HK-2 (cell line): ENCODE measurements around the gene PCDH9.
"Not testable (repeated sequence)": the region's sequence is repeated elsewhere in the genome, so short reads cannot be mapped to it uniquely, and the experiment has no call there.

Source experiments
- DNase-seq: peaks from one replicate; pipeline ENCODE4 v3.0.0-alpha.2; 2018; ENCODE audit not compliant: unreplicated experiment

The PCDH9 gene

GRCh38 chr13:66774046-66774445, 456.1 kb downstream of the PCDH9 start:
- DNase-seq: no peak

DNA sequence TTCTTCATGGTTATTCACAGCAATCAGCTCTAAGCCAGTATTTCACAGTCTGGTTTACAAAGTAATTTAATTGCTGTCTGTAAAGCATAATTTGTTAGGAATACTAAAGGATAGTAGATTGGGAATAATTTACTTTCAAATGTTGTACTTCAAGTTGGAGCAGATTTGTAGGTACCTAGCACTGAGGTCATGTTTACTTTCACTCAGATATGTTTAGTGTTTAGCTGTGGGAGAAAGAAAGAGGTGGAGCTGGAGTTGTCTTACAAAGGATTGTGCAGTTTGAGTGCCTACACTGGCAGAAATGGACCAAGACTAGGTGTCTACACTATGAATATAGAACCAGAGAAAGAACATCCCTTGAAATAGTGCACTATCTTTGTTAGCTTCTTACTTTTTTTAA, 464.6 kb downstream of the PCDH9 start:
- DNase-seq: no peak

GRCh38 chr13:66760678-66761077, 469.5 kb downstream of the PCDH9 start:
- not testable (repeated sequence) for DNase-seq

- DNase-seq: no peak
Observed at GRCh38 chr13:66759919-66760318, 470.2 kb downstream of the PCDH9 start.

GRCh38 chr13:66751691-66752090, 478.4 kb downstream of the PCDH9 start:
- no peak for DNase-seq

DNA sequence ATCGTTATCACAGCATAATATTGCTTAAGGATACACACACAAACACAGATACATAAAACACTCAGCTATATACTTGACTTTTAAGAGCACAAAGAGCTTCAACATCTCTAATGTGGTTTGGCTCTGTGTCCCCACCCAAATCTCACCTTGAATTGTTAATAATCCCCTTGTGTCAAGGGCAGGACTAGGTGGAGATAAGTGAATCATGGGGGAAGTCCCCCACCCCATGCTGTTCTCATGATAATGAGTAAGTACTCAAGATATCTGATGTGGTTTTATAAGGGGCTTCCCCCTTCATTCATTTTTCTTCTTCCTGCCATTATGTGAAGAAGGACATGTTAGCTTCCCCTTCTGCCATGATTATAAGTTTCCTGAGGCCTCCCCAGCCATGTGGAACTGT, 481.4 kb downstream of the PCDH9 start:
- no peak for DNase-seq

DNA sequence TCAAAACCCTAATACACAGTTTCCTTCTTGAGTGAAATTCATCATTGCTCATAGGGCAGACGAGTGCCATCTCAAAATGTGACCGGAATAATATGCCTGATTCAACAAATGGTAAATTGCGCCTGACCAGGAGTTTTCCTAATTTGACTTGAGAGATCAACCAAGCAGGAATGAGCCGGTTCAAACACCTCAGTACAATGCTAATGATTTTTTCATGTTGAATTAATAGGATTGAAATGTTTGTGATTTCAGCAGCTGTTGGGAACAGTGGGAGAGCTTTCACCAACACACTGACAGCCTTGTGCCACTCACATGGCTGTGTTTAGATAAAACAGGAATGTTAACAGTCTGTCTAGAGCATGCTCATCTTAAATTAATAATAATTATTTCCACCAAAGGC, 484.8 kb downstream of the PCDH9 start:
- DNase-seq: no peak

GRCh38 chr13:66723576-66723975, 506.6 kb downstream of the PCDH9 start:
- DNase-seq: no peak

DNA sequence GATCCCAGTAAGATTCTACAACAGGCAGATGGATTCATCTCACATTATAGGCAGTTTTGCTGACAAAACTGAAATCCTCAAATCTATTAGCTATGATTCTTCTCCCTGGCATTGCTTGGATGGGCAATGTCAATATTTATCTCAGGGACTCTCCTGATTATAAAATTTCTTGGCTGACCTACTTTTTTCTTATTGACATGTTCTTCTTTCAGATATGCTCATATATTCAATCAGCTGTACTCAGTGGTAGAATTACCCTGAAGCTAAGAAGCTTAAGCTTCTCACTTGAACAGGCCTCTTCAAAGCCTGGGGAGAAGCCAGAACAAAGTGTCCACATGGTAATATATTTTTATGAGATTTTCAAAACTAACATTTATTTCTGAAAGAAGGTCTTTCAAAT, 513.6 kb downstream of the PCDH9 start:
- no peak for DNase-seq

DNA sequence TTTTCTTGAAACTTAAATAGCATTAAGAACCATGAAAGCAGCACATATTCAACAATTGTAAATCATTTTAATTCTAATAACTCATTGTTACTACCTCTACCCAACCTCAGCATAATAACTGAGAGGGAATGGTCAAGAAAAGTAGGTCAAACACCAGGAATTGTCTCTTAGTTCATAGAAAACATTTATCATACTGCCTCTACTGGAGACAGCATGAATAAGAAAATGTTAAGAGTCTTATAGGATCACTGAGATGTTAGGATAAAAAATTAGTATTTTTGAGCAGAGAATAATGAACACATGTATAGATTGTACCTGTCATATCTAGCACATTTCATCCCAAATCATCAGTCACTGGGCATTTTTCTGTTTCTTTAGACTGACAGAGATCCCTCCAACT, 515.3 kb downstream of the PCDH9 start:
- no peak for DNase-seq

DNA sequence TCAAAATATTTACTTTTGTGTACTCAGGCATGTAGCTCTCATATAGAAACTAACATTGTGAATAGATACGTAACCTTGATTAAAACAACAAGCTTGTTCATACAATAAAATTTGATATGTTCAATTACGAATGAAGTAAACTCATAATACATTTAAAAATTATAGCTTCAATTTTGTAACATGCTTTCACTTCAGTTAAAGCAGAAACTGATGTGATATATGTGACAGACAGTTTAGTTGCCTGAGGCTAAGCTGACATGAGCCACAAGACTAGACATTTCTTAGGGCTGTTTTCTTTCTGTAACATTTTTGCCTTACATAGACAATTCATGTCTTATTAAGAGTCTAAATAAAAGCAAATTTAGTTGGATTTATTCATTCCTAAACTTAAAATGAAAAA, 526.0 kb downstream of the PCDH9 start:
- DNase-seq: no peak

DNA sequence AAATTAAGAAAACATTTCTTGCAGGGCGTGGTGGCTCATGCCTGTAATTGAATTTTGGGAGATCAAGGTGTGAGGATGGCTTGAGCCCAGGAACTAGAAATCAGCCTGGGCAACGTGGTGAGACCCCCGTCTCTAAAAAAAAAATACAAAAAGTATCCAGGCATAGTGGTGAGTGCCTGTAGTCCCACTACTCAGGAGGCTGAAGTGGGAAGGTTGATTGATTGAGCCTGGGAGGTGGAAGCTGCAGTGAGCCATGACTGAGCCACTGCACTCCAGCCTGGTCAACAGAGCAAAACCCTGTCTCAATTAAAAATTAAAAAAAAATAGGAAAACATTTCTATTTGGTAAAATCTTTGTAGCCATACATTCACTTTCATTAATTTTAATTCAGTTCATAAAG, 526.5 kb downstream of the PCDH9 start:
- no peak for DNase-seq

DNA sequence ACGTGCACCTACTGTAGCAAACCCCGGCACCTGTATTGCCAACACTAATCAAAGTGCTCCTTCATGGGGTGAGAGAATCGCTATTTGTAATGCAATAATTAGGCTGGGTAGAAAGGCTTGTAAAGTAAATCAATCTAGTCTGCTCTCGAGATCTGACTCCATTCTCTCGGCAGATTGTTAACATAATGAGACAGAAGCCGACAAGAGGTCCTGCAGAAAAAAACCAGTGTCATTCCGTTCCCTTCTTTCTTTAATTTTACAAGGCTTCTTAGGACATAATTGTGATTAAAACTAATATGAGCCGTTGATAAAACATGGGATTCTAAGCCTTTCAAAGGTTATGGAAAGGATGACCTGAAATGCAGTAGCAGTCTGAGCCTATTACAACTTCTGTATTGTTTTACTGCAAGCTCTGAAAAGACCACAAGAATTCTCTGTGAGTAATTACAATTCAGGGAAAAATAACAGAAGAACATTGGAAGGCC, 530.0 kb downstream of the PCDH9 start:
- no peak for DNase-seq

DNA sequence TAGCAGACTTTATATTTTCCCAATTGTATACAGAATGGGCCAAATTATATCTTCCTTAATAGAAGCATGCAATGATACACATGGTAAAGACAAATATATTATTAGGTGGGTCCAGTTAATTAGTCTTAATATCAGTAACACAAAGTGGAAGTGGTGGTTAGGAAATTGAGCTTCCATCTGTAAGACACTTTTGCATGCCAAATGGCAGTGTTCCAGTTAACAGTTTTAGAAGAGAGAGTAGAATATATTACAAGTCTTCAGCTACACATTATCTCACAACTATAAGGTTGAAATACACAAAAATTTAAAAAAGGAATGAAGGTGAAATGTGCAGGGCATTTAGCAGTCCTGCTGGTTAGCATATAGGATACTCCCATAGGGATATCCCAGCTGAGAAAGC, 536.5 kb downstream of the PCDH9 start:
- no peak for DNase-seq

DNA sequence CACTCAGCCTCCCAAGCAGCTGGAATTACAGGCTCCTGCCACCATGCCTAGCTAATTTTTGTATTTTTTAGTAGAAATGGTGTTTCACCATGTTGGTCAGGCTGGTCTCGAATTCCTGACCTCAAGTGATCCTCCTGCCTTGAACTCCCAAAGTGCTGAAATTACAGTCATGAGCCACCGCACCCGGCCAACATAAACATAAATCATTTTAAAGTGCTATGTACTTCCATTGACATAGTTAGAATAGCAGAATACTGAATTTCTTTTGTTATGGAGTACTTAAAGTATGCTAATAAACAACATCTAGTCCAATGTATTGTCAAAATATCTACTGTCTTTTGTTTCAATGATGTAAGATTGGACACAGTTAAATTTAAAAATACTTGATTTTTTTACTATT, 539.0 kb downstream of the PCDH9 start:
- DNase-seq: no peak

GRCh38 chr13:66689628-66690027, 540.5 kb downstream of the PCDH9 start:
- no peak for DNase-seq

GRCh38 chr13:66689037-66689619, 541.0 kb downstream of the PCDH9 start:
- no peak for DNase-seq

DNA sequence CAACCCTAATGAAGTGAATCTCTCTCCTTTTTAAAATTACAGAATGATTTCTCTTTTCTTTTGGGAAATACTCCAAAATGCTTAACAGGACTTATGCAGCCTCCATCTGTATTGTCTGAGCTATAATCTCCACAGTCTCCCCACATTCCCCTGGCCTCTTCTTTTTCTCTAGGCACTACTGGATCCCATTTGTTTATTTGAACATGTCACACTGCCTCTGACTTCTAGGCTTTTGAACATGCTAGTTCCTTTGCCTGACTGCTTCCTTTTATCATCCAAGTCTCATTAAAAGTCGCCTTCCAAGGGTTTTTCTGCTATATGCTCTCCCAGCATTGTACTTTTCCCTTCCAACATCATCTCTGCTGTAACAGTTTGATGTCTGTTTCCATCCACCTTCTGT, 548.7 kb downstream of the PCDH9 start:
- DNase-seq: no peak

- DNase-seq: no peak
Observed at GRCh38 chr13:66680031-66680430, 550.1 kb downstream of the PCDH9 start.

GRCh38 chr13:66675620-66676019, 554.5 kb downstream of the PCDH9 start:
- DNase-seq: no peak

DNA sequence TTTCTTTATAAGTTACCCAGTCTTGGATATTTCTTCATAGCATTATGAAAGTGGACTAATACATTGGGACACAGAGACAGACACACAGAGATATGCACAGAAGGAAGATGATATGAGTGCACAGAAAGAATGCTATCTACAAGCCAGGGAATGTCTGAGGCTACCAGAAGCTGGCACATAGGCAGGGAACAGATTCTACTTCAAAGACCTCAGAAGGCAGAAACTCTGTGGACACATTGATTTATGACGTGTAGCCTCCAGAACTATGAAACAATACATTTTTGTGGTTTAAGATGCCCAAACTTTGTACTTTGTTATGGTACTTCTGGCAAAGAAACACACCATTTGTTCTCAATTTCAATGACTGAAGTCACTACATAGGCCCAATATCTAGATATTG, 556.7 kb downstream of the PCDH9 start:
- DNase-seq: no peak

- DNase-seq: peak; percentile 73
Observed at GRCh38 chr13:66665991-66666390, 564.1 kb downstream of the PCDH9 start.

- DNase-seq: no peak
Observed at GRCh38 chr13:66663711-66664110, 566.4 kb downstream of the PCDH9 start.

GRCh38 chr13:66663206-66663605, 566.9 kb downstream of the PCDH9 start:
- no peak for DNase-seq
